GM04503 (cell line): ENCODE data around the gene CRB2.

Experiments
- DNase-seq: peaks from one replicate; pipeline ENCODE4 v3.0.0-alpha.2; 2012; ENCODE audit warnings: low read depth

The CRB2 gene

GRCh38 chr9:123355761-123356431 is at the start of gene CRB2:
Gene CRB2, plus strand, starts transcription at chr9:123356197. Its CDS starts 64 bp downstream, at chr9:123356261.
- no peak for DNase-seq

- DNase-seq, result no peak
These were observed 46.4 kb upstream of the CRB2 start for GRCh38 chr9:123309611-123310010.

- no peak for DNase-seq
These were observed 45.3 kb upstream of the CRB2 start for GRCh38 chr9:123310551-123311249.

GRCh38 chr9:123311250-123311752 is 44.7 kb upstream of the CRB2 start:
- DNase-seq, result no peak

- DNase-seq, result no peak
These were observed 43.6 kb upstream of the CRB2 start for GRCh38 chr9:123312306-123312877.

GRCh38 chr9:123314617-123315016 is 41.4 kb upstream of the CRB2 start:
- DNase-seq, result no peak

GRCh38 chr9:123315635-123316034 is 40.4 kb upstream of the CRB2 start:
- no peak for DNase-seq

- DNase-seq, result no peak
These were observed 39.8 kb upstream of the CRB2 start for GRCh38 chr9:123316053-123316718.

- DNase-seq, result no peak
These were observed 37.8 kb upstream of the CRB2 start for GRCh38 chr9:123318202-123318601.

GRCh38 chr9:123318961-123319421 is 37.0 kb upstream of the CRB2 start:
- no peak for DNase-seq

GRCh38 chr9:123319541-123320339 is 36.3 kb upstream of the CRB2 start:
- no peak for DNase-seq

GRCh38 chr9:123320814-123321213 is 35.2 kb upstream of the CRB2 start:
- no peak for DNase-seq

GRCh38 chr9:123321616-123322272 is 34.3 kb upstream of the CRB2 start:
- no peak for DNase-seq

GRCh38 chr9:123322273-123323195 is 33.5 kb upstream of the CRB2 start:
- no peak for DNase-seq

GRCh38 chr9:123323196-123324013 is 32.6 kb upstream of the CRB2 start:
- no peak for DNase-seq

- DNase-seq, result no peak
These were observed 31.2 kb upstream of the CRB2 start for GRCh38 chr9:123324767-123325183.

GRCh38 chr9:123326187-123326586 is 29.8 kb upstream of the CRB2 start:
- no peak for DNase-seq

- DNase-seq, result no peak
These were observed 29.3 kb upstream of the CRB2 start for GRCh38 chr9:123326662-123327093.

- DNase-seq, result no peak
These were observed 28.3 kb upstream of the CRB2 start for GRCh38 chr9:123327697-123328100.
